ENCODE data around the gene TTC22.

Gene TTC22

GRCh38 chr1:54810153-54810942, 9.2 kb upstream of the TTC22 start:
- in situ Hi-C loops (cut with HindIII; ENCODE audit: low sequenced_read_pairs): no loop called here

- in situ Hi-C loops (cut with HindIII; ENCODE audit: low sequenced_read_pairs): no loop called here
These were observed 8.5 kb upstream of the TTC22 start for GRCh38 chr1:54809496-54810074.

- in situ Hi-C loops (cut with HindIII; ENCODE audit: low sequenced_read_pairs): no loop called here
These were observed 7.5 kb upstream of the TTC22 start for GRCh38 chr1:54808443-54809207.

- in situ Hi-C loops (cut with HindIII; ENCODE audit: low sequenced_read_pairs): no loop called here
These were observed 6.6 kb upstream of the TTC22 start for GRCh38 chr1:54807756-54808155.

GRCh38 chr1:54806931-54807611, 5.9 kb upstream of the TTC22 start:
- in situ Hi-C loops (cut with HindIII; ENCODE audit: low sequenced_read_pairs): no loop called here

GRCh38 chr1:54805981-54806381, 4.9 kb upstream of the TTC22 start:
- in situ Hi-C loops (cut with HindIII; ENCODE audit: low sequenced_read_pairs): no loop called here

- in situ Hi-C loops (cut with HindIII; ENCODE audit: low sequenced_read_pairs): no loop called here
These were observed 4.3 kb upstream of the TTC22 start for GRCh38 chr1:54805466-54805865.

GRCh38 chr1:54804471-54805132, 3.5 kb upstream of the TTC22 start:
- in situ Hi-C loops (cut with HindIII; ENCODE audit: low sequenced_read_pairs): no loop called here

- in situ Hi-C loops (cut with HindIII; ENCODE audit: low sequenced_read_pairs): no loop called here
These were observed 2.8 kb upstream of the TTC22 start for GRCh38 chr1:54803761-54804470.

- in situ Hi-C loops (cut with HindIII; ENCODE audit: low sequenced_read_pairs): no loop called here
These were observed 853 bp downstream of the TTC22 start for GRCh38 chr1:54800041-54800898.

- in situ Hi-C loops (cut with HindIII; ENCODE audit: low sequenced_read_pairs): no loop called here
These were observed 2.1 kb downstream of the TTC22 start for GRCh38 chr1:54798769-54799641.

GRCh38 chr1:54798206-54798605, 2.9 kb downstream of the TTC22 start:
- in situ Hi-C loops (cut with HindIII; ENCODE audit: low sequenced_read_pairs): no loop called here

GRCh38 chr1:54796902-54797301, 4.2 kb downstream of the TTC22 start:
- in situ Hi-C loops (cut with HindIII; ENCODE audit: low sequenced_read_pairs): no loop called here

GRCh38 chr1:54795841-54796468, 5.2 kb downstream of the TTC22 start:
- in situ Hi-C loops (cut with HindIII; ENCODE audit: low sequenced_read_pairs): no loop called here

- in situ Hi-C loops (cut with HindIII; ENCODE audit: low sequenced_read_pairs): no loop called here
These were observed 5.8 kb downstream of the TTC22 start for GRCh38 chr1:54795356-54795665.

- in situ Hi-C loops (cut with HindIII; ENCODE audit: low sequenced_read_pairs): no loop called here
These were observed 6.4 kb downstream of the TTC22 start for GRCh38 chr1:54794451-54795355.

GRCh38 chr1:54792686-54793282, 8.3 kb downstream of the TTC22 start:
- in situ Hi-C loops (cut with HindIII; ENCODE audit: low sequenced_read_pairs): no loop called here
